HEK293 (cell line): ENCODE data around the gene CFAP57.

Experiments
- CTCF ChIP-seq: fragments of 450-650 bp; formaldehyde crosslinking; IDR thresholded peaks from 2 replicates; pipeline ENCODE4 v1.5.1; 2016; ENCODE audit warnings: missing biosample characterization, missing genetic modification characterization
- ZBTB21 ChIP-seq: fragments of 450-650 bp; formaldehyde crosslinking; IDR thresholded peaks from 2 replicates; pipeline ENCODE4 v1.5.1; 2017; ENCODE audit warnings: missing biosample characterization, missing genetic modification characterization
- ZFHX2 ChIP-seq: fragments of 450-650 bp; formaldehyde crosslinking; conservative IDR thresholded peaks from 2 replicates; pipeline ENCODE4 v1.5.1; 2016; ENCODE audit warnings: missing biosample characterization, missing genetic modification characterization

GRCh38 chr1:43279666-43280065 lies 107.5 kb downstream of the CFAP57 start:
- TF ChIP-seq CTCF (no peak), ZFHX2 (tag by site-specific recombination) (no peak), ZBTB21 (tag by site-specific recombination) (no peak)
